Nephron (organoid): ENCODE measurements around the gene AMFR.
A peak's percentile ranks its signal among the peaks of the same experiment; 100 is the strongest.

Source experiments
- H3K27ac Mint-ChIP-seq, 3 experiments: 2 replicates each; pipeline ENCODE4 v1.8.0; 2020; ENCODE audit warnings: mixed read lengths in 3 of 3, mild to moderate bottlenecking in 2 of 3, moderate library complexity in 1 of 3
- H3K27me3 Mint-ChIP-seq: 2 replicates; pipeline ENCODE4 v1.8.0; 2021; ENCODE audit warnings: low read depth, mild to moderate bottlenecking, moderate library complexity, mixed read lengths
- H3K36me3 Mint-ChIP-seq: 2 replicates; pipeline ENCODE4 v1.8.0; 2020; ENCODE audit warnings: low read depth, mixed read lengths
- H3K4me1 Mint-ChIP-seq: 2 replicates; pipeline ENCODE4 v1.8.0; 2020; ENCODE audit warnings: mixed read lengths
- H3K4me3 Mint-ChIP-seq, 3 experiments: 2 replicates each; pipeline ENCODE4 v1.8.0; 2020; ENCODE audit warnings: mild to moderate bottlenecking in 3 of 3, mixed read lengths in 3 of 3, moderate library complexity in 2 of 3
- H3K9me3 Mint-ChIP-seq: 2 replicates; pipeline ENCODE4 v1.8.0; 2020; ENCODE audit warnings: mixed read lengths
- TF ChIP-seq, protein P1 (sequence below), 3 experiments: fragments of 200-600 bp; sonication (generic); IDR thresholded peaks; one replicate each; pipeline ENCODE4 v1.5.0; 2021; ENCODE audit warnings: antibody characterized with exemption in 3 of 3; ENCODE audit not compliant: unreplicated experiment in 3 of 3

The AMFR gene

GRCh38 chr16:56419740-56420548 lies 5.4 kb downstream of the AMFR start:
- Mint-ChIP-seq H3K36me3 (peaks cover 8% of the 10 kb centered on the region), H3K4me3 (no peak overlapping the region), H3K27ac (peak overlapping the region in 2 of 3 experiments; percentile 27 to 30), H3K9me3 (no peaks in the 10 kb centered on the region), H3K27me3 (no peaks in the 10 kb centered on the region), H3K4me1 (peaks cover 26% of the 10 kb centered on the region)
- TF ChIP-seq, protein P1, sequence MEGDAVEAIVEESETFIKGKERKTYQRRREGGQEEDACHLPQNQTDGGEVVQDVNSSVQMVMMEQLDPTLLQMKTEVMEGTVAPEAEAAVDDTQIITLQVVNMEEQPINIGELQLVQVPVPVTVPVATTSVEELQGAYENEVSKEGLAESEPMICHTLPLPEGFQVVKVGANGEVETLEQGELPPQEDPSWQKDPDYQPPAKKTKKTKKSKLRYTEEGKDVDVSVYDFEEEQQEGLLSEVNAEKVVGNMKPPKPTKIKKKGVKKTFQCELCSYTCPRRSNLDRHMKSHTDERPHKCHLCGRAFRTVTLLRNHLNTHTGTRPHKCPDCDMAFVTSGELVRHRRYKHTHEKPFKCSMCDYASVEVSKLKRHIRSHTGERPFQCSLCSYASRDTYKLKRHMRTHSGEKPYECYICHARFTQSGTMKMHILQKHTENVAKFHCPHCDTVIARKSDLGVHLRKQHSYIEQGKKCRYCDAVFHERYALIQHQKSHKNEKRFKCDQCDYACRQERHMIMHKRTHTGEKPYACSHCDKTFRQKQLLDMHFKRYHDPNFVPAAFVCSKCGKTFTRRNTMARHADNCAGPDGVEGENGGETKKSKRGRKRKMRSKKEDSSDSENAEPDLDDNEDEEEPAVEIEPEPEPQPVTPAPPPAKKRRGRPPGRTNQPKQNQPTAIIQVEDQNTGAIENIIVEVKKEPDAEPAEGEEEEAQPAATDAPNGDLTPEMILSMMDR (IDR thresholded peaks at IDR 0.05; ENCODE audit: unreplicated experiment in 3 of 3): no peak

GRCh38 chr16:56417138-56417537 lies 8.2 kb downstream of the AMFR start:
- TF ChIP-seq, protein P1 (IDR thresholded peaks at IDR 0.05; ENCODE audit: unreplicated experiment in 3 of 3): no peak
- H3K36me3 Mint-ChIP-seq: peaks cover 21% of the 10 kb centered on the region
- no peaks in the 10 kb centered on the region for H3K9me3 Mint-ChIP-seq
- H3K27ac Mint-ChIP-seq: no peak overlapping the region
- H3K4me1 Mint-ChIP-seq: peaks cover 5% of the 10 kb centered on the region
- no peaks in the 10 kb centered on the region for H3K27me3 Mint-ChIP-seq
- H3K4me3 Mint-ChIP-seq: no peak overlapping the region

DNA sequence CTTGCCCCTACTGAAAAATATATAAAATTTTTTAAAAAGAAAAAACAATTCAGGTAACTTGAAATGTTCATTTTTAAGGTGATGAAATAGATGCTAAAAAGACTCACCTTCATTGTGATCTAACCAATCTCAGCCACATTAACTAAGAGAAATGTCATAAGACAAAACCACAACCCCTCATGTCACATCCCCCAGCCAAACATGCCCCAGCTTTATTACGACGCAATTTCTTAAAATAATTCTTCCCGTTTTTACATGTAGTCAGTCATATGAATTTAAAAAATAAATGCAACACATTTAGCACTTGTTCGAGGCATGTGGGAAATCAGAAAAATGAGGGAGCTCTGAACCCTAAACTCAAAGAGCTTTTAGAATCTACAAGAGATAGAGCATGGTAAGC lies 9.5 kb downstream of the AMFR start:
- peaks cover 33% of the 10 kb centered on the region for H3K36me3 Mint-ChIP-seq
- TF ChIP-seq, protein P1 (IDR thresholded peaks at IDR 0.05; ENCODE audit: unreplicated experiment in 3 of 3): no peak

GRCh38 chr16:56414366-56414765 lies 11.0 kb downstream of the AMFR start:
- Mint-ChIP-seq H3K27me3 (no peaks in the 10 kb centered on the region), H3K27ac (no peak overlapping the region), H3K9me3 (no peaks in the 10 kb centered on the region), H3K36me3 (peaks cover 35% of the 10 kb centered on the region), H3K4me1 (no peaks in the 10 kb centered on the region), H3K4me3 (no peak overlapping the region)
- TF ChIP-seq, protein P1 (IDR thresholded peaks at IDR 0.05; ENCODE audit: unreplicated experiment in 3 of 3): no peak

More for the DNA sequence above, 9.5 kb downstream of the AMFR start:
- no peaks in the 10 kb centered on the region for H3K9me3 Mint-ChIP-seq
- no peak overlapping the region for H3K4me3 Mint-ChIP-seq
- H3K4me1 Mint-ChIP-seq: peaks cover 5% of the 10 kb centered on the region
- H3K27ac Mint-ChIP-seq: no peak overlapping the region
- H3K27me3 Mint-ChIP-seq: no peaks in the 10 kb centered on the region

- Mint-ChIP-seq H3K4me3 (no peak overlapping the region), H3K36me3 (peaks cover 41% of the 10 kb centered on the region), H3K27ac (no peak overlapping the region), H3K4me1 (no peaks in the 10 kb centered on the region), H3K9me3 (no peaks in the 10 kb centered on the region), H3K27me3 (no peaks in the 10 kb centered on the region)
- TF ChIP-seq, protein P1 (IDR thresholded peaks at IDR 0.05; ENCODE audit: unreplicated experiment in 3 of 3): no peak
These were observed 12.0 kb downstream of the AMFR start for GRCh38 chr16:56413381-56413780.

GRCh38 chr16:56411624-56412023 lies 13.7 kb downstream of the AMFR start:
- Mint-ChIP-seq H3K36me3 (peaks cover 49% of the 10 kb centered on the region), H3K27me3 (no peaks in the 10 kb centered on the region), H3K4me3 (no peak overlapping the region), H3K9me3 (no peaks in the 10 kb centered on the region), H3K4me1 (no peaks in the 10 kb centered on the region), H3K27ac (no peak overlapping the region)
- TF ChIP-seq, protein P1 (IDR thresholded peaks at IDR 0.05; ENCODE audit: unreplicated experiment in 3 of 3): no peak
